GM19035 (cell line): ENCODE data around the gene GPALPP1.
"Not testable (repeated sequence)": the region's sequence is repeated elsewhere in the genome, so short reads cannot be mapped to it uniquely, and the experiment has no call there.

Source experiments
- ATAC-seq: cut with Tn5 transposase; IDR thresholded peaks from one replicate; pipeline ENCODE4 v1.9.1; 2021; ENCODE audit not compliant: unreplicated experiment

GPALPP1 gene

GRCh38 chr13:45060062-45060461 is 70.7 kb downstream of the GPALPP1 start:
- no peak for ATAC-seq

- no peak for ATAC-seq
Observed at GRCh38 chr13:45063261-45063860, 74.0 kb downstream of the GPALPP1 start.

- ATAC-seq = not testable (repeated sequence)
Observed at GRCh38 chr13:45063889-45064288, 74.6 kb downstream of the GPALPP1 start.

GRCh38 chr13:45064889-45065288 is 75.6 kb downstream of the GPALPP1 start:
- ATAC-seq = no peak

- ATAC-seq = no peak
Observed at GRCh38 chr13:45068036-45069001, 79.0 kb downstream of the GPALPP1 start.

GRCh38 chr13:45073809-45074208 is 84.5 kb downstream of the GPALPP1 start:
- ATAC-seq = no peak

GRCh38 chr13:45074721-45075120 is 85.4 kb downstream of the GPALPP1 start:
- ATAC-seq = no peak

- ATAC-seq = no peak
Observed at GRCh38 chr13:45078003-45078402, 88.7 kb downstream of the GPALPP1 start.
